Measurements from ENCODE around the gene SKI. TPM values are rescaled to one million over a fixed set of nuclear protein-coding genes. Genes with fewer than 3 reads are reported as not detected.

Gene SKI
- total and polyA plus RNA-seq, 2 experiments from 2014 or later: 9.3 to 66.8 TPM

DNA sequence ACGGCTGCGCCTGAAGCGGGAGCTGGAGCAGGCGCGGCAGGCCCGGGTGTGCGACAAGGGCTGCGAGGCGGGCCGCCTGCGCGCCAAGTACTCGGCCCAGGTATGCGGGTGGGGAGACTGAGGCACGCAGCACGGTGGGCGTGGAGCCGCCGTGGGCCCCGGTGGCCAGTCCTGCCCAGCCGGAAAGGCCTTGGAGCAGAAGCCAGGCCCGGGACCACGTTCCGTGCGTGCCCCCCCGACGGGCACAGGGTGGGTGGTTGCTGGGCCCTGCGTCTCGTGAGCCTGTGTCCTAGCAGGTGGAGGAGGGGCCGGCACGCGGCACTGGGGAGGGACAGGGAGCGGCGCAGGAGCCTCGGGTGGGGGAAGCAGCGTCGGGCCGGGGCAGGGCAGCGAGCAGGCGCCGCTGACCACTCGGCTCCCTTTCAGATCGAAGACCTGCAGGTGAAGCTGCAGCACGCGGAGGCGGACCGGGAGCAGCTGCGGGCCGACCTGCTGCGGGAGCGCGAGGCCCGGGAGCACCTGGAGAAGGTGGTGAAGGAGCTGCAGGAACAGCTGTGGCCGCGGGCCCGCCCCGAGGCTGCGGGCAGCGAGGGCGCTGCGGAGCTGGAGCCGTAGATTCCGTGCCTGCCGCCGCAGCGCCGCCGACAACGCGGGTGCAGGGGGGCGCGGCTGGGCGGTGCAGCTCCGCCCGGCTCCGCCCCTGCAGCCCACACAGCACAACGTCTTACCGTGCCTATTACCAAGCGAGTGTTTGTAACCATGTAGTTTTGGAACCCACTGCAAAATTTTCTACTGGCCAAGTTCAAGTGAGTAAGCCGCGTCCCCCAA lies 78.2 kb downstream of the SKI start (continued):
- TF ChIP-seq EZH2 (IDR thresholded peaks at IDR 0.05; ENCODE audit: low read depth, unreplicated experiment): no peak
- TF ChIP-seq POLR2AphosphoS5 (IDR thresholded peaks at IDR 0.05; ENCODE audit: low read depth): no peak
- TF ChIP-seq, protein P1, sequence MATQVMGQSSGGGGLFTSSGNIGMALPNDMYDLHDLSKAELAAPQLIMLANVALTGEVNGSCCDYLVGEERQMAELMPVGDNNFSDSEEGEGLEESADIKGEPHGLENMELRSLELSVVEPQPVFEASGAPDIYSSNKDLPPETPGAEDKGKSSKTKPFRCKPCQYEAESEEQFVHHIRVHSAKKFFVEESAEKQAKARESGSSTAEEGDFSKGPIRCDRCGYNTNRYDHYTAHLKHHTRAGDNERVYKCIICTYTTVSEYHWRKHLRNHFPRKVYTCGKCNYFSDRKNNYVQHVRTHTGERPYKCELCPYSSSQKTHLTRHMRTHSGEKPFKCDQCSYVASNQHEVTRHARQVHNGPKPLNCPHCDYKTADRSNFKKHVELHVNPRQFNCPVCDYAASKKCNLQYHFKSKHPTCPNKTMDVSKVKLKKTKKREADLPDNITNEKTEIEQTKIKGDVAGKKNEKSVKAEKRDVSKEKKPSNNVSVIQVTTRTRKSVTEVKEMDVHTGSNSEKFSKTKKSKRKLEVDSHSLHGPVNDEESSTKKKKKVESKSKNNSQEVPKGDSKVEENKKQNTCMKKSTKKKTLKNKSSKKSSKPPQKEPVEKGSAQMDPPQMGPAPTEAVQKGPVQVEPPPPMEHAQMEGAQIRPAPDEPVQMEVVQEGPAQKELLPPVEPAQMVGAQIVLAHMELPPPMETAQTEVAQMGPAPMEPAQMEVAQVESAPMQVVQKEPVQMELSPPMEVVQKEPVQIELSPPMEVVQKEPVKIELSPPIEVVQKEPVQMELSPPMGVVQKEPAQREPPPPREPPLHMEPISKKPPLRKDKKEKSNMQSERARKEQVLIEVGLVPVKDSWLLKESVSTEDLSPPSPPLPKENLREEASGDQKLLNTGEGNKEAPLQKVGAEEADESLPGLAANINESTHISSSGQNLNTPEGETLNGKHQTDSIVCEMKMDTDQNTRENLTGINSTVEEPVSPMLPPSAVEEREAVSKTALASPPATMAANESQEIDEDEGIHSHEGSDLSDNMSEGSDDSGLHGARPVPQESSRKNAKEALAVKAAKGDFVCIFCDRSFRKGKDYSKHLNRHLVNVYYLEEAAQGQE (IDR thresholded peaks at IDR 0.05; ENCODE audit: unreplicated experiment): no peak
- TF ChIP-seq ZNF331 (CRISPR knock-in tag; IDR thresholded peaks at IDR 0.05; ENCODE audit: low read depth): no peak
- no peak for TF ChIP-seq NANOG (IDR thresholded peaks at IDR 0.05; ENCODE audit: borderline replicate concordance)
- TF ChIP-seq JUNB (IDR thresholded peaks at IDR 0.05; ENCODE audit: unreplicated experiment): no peak
- TF ChIP-seq ETS1 (IDR thresholded peaks at IDR 0.05): no peak
- no peak for TF ChIP-seq STAT1 (IDR thresholded peaks at IDR 0.05; ENCODE audit: unreplicated experiment)
- TF ChIP-seq CREB1 (CRISPR knock-in tag; IDR thresholded peaks at IDR 0.05; ENCODE audit: low read depth): no peak
- TF ChIP-seq, protein P2, sequence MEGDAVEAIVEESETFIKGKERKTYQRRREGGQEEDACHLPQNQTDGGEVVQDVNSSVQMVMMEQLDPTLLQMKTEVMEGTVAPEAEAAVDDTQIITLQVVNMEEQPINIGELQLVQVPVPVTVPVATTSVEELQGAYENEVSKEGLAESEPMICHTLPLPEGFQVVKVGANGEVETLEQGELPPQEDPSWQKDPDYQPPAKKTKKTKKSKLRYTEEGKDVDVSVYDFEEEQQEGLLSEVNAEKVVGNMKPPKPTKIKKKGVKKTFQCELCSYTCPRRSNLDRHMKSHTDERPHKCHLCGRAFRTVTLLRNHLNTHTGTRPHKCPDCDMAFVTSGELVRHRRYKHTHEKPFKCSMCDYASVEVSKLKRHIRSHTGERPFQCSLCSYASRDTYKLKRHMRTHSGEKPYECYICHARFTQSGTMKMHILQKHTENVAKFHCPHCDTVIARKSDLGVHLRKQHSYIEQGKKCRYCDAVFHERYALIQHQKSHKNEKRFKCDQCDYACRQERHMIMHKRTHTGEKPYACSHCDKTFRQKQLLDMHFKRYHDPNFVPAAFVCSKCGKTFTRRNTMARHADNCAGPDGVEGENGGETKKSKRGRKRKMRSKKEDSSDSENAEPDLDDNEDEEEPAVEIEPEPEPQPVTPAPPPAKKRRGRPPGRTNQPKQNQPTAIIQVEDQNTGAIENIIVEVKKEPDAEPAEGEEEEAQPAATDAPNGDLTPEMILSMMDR (conservative IDR thresholded peaks at IDR 0.05; ENCODE audit: low read depth in 2 of 2): no peak

DNA sequence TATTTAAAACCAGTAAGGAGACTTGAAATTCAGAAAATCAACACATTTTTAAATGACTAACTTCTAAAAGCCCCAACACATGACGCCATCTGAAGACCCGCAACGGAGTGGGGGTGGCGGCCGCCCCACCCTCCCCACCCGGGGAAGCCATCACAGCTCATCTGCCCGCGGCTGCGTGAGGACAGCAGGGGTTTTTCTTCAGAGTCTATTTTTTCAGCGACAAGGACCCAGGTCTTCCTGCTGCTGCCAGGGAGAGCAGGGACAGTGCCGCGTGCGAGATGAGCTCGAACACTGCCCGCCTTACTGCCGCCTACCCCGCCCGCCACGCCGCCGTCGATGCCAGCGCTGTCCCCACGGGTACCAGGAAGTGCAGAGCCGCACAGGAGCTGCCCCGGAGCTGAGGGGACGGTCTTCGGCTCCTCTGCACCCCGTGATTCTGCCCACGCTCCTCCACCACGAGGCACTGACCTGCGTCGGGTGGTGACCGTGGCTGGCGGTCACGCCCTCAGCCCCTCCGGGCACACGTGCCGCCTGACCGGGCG lies 79.0 kb downstream of the SKI start:
- Mint-ChIP-seq H3K27ac (no peak overlapping the region), H3K36me3 (ENCODE audit: low read depth) (peaks cover 49% of the 10 kb centered on the region), H3K27me3 (ENCODE audit: insufficient read depth, low read depth, poor library complexity) (peaks cover 20% of the 10 kb centered on the region), H3K4me1 (peaks cover 20% of the 10 kb centered on the region), H3K4me3 (no peak overlapping the region), H3K9me3 (no peaks in the 10 kb centered on the region)
- ATAC-seq: no peak
- peaks cover 16% of the 10 kb centered on the region for H3F3A ChIP-seq (replicated peaks; ENCODE audit: low read depth)
- H3K36me3 ChIP-seq (ENCODE audit: insufficient read depth): 0 out of 2 replicates have a peak, but pooled peaks cover 5% of the 10 kb centered on the region
- no peak for DNase-seq (ENCODE audit: low spot score)
- no peak overlapping the region for H2AFZ ChIP-seq
- 0 out of 2 replicates have a peak overlapping the region, but pooled peaks have one; percentile 50 for H3K27ac ChIP-seq (ENCODE audit: low read depth)
- peaks cover 10% of the 10 kb centered on the region for H4K20me1 ChIP-seq (replicated peaks; ENCODE audit: insufficient read depth)
- peaks cover 9% of the 10 kb centered on the region; the same call in 1 of the 2 replicates for H3K4me1 ChIP-seq (ENCODE audit: insufficient read depth)
- no peak overlapping the region for H3K4me2 ChIP-seq
- no peak overlapping the region for H3K4me3 ChIP-seq
- H3K9me2 ChIP-seq (ENCODE audit: insufficient read depth): no peaks in the 10 kb centered on the region
- peaks cover 18% of the 10 kb centered on the region for H3K79me2 ChIP-seq (replicated peaks; ENCODE audit: insufficient read depth)
- no peaks in the 10 kb centered on the region for H3K27me3 ChIP-seq (ENCODE audit: insufficient read depth)
- TF ChIP-seq CREB1 (CRISPR knock-in tag; IDR thresholded peaks at IDR 0.05; ENCODE audit: low read depth): no peak
- TF ChIP-seq, protein P1 (IDR thresholded peaks at IDR 0.05; ENCODE audit: unreplicated experiment): no peak
- TF ChIP-seq ETS1 (IDR thresholded peaks at IDR 0.05): no peak
- no peak for TF ChIP-seq NANOG (IDR thresholded peaks at IDR 0.05; ENCODE audit: borderline replicate concordance)
- no peak for TF ChIP-seq ZNF114 (CRISPR knock-in tag; IDR thresholded peaks at IDR 0.05)
- TF ChIP-seq, protein P2 (conservative IDR thresholded peaks at IDR 0.05; ENCODE audit: low read depth in 2 of 2): no peak

All from GM23338 (cell line).